ENCODE results near the gene ATG2B.

DNA sequence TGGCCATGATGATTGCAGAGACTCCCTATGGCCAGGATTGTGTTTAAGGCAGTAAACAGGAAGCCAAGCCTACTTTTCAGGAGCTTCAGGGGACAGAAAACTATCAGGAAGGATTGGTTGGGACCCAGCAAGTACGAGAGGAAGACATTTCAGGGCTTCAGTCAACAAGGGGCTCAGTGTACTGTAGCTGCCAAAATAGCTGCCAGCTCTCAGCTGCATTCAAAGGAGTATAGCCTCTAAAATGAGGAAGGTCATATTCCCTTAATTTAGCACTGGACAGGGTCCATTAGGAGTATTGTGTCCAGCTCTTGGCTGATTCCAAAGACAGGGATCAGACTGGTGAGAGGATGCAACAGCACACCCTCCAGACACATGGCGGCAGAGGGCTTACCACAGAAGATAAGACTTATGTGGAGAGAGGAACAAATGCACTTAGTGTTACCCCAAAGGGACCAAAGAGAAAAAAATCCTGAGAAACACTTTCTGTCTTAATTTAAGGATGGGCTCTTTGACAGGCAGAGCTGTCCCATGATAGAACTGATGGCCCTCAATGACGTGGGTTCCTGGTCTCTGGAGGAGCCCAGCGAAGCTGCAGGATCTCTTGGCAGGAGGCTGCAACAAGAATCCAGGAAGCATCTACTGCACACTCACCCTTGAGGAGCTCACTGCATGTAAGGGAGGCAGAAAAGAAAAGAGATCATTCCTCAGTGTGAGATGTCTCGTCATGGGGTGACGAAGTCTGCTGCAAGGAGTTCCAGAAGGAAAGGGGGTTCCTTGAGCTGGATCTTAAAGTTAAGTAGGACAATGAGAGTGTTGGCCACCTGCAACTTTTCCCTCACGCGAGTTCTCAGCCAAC lies 92.3 kb downstream of the ATG2B start:
- no peak for TF ChIP-seq EZH2 (IDR thresholded peaks at IDR 0.05; ENCODE audit: borderline replicate concordance, low read depth, low read length, severe bottlenecking)
- no peak for TF ChIP-seq CTCF (IDR thresholded peaks at IDR 0.05; ENCODE audit: borderline replicate concordance, extremely low read depth, low read length, poor library complexity, severe bottlenecking)

Data from DND-41 (cell line).